Ovary (tissue), 9 donors: ENCODE data around the gene DMRT2. TPM values are rescaled to one million over a fixed set of nuclear protein-coding genes. Genes with fewer than 3 reads are reported as not detected.
A peak's percentile ranks its signal among the peaks of the same experiment; 100 is the strongest.

Source experiments
- DNase-seq, 5 donors: peaks; one replicate each; pipeline ENCODE4 v3.0.0-alpha.2; 2019 to 2020
- H3K27ac ChIP-seq, 2 donors: fragments of 200-600 bp; one replicate each; pipeline versions ENCODE4 v1.5.1 to v1.8.0; 2019 to 2022
- H3K27me3 ChIP-seq: fragments of 200-600 bp; one replicate; pipeline ENCODE4 v1.8.0; 2022
- H3K36me3 ChIP-seq: fragments of 200-600 bp; sonication (generic); one replicate; pipeline ENCODE4 v1.5.1; 2019
- H3K4me1 ChIP-seq: one replicate; pipeline ENCODE4 v1.8.1; 2013; ENCODE audit warnings: mild to moderate bottlenecking, moderate library complexity; ENCODE audit not compliant: insufficient read depth
- H3K4me3 ChIP-seq: fragments of 200-600 bp; sonication (generic); one replicate; pipeline ENCODE4 v1.5.1; 2017
- H3K9me3 ChIP-seq, 2 donors: fragments of 200-600 bp in 1 of 2; sonication (generic) in 1 of 2; one replicate each; pipeline versions ENCODE4 v1.5.1 to v1.8.1; 2013 to 2019; ENCODE audit warnings: mild to moderate bottlenecking in 1 of 2, moderate library complexity in 1 of 2
- CTCF ChIP-seq, 3 donors: fragments of 450-650 bp in 2 of 3; fragments of 200-600 bp in 1 of 3; IDR thresholded peaks; one replicate each; pipeline versions ENCODE4 v1.5.1 to v1.8.0; 2016 to 2022; ENCODE audit warnings: antibody characterized with exemption in 3 of 3, mild to moderate bottlenecking in 1 of 3
- EP300 ChIP-seq: sonication (generic); formaldehyde crosslinking; IDR thresholded peaks from one replicate; pipeline ENCODE4 v1.6.1; 2017; ENCODE audit warnings: antibody characterized with exemption
- POLR2A ChIP-seq: fragments of 450-650 bp; IDR thresholded peaks from one replicate; pipeline ENCODE4 v1.6.1; 2017; ENCODE audit warnings: antibody characterized with exemption, mild to moderate bottlenecking, moderate library complexity
- WGBS, 3 donors: extraction: QIAGEN DNeasy Blood & Tissue Kit in 1 of 3; methylation state at CpG; one replicate each; pipeline versions ENCODE4 v1.1.5 to v1.1.7; 2013 to 2017; 5-methylcytosine and 5-hydroxymethylcytosine counted together
- intact Hi-C, 4 donors: fragments of 100-400 bp; cut with DNase I; formaldehyde crosslinking; loops; one replicate each; pipeline versions ENCODE4 v1.11.0 to v1.15.1; 2022 to 2023
- polyA plus RNA-seq, 2 donors: library from polyadenylated mRNA; stranded (reverse); fragments of 200-250 nt in 1 of 2; fragments of 350-450 nt in 1 of 2; fragmentation: Illumina TruSeq in 1 of 2; extraction: RNeasy Lipid Tissue Mini Kit (QIAGEN cat#74804) in 1 of 2; gene quantifications; one replicate each; pipeline ENCODE4 v1.2.3, GENCODE V29; 2013 to 2014
- total RNA-seq, 7 donors: library from RNA; depleted of rRNA in 2 of 7; stranded (reverse); fragments of >200 nt in 2 of 7; fragmentation: NEBNext Ultra II Directional in 3 of 7; extraction: Animal tissue kit (Norgen Biotek cat#: 25700) in 3 of 7; gene quantifications; one replicate each; pipeline versions ENCODE4 v1.1.0 to v1.2.4, GENCODE V29; 2016 to 2023
- donor health status: DM: no; HTN: no; CAD: no; lungs with moderate emphysema.
- donor health status: DM: no; HTN: no; CAD: no.
- donor health status: Bipolar disorder and iron deficiency.
- donor health status: DM: yes; HTN: yes; CAD: no.
- donor health status: DM: no; HTN: no; CAD: no.
- donor health status: DM: yes; HTN: yes; CAD: no.

The DMRT2 gene
- total and polyA plus RNA-seq, 9 donors: 0.10 to 0.17 TPM; not detected in 7

GRCh38 chr9:1047591-1048230 is 2.4 kb upstream of the DMRT2 start:
- peaks cover 5% of the 10 kb centered on the region for H3K4me1 ChIP-seq

DNA sequence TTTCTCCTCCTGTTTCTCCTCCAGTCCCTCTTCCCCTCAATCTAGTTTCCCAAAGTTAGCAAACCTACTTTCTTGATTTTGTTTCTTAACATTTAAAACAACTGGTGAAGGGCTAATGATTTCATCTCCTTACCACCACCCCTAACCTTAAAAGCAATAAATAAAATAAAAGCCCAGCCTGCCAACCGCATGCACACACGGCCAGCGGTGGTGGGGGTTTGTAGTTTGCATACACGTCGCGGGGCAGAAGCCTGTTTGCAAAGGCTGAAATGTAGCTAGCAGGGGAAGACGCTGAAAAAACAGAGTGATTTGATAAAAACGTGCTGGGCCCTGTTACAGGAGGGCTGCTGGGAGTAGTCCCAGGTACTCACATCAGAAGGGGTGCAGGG is 1.9 kb upstream of the DMRT2 start:
- WGBS, 3 donors: 24 to 41% (median 24%) methylated on average over 8 of the region's 8 CpGs

More at GRCh38 chr9:1047591-1048230, 2.4 kb upstream of the DMRT2 start:
- Histone ChIP-seq H3K4me3 (peak overlapping the region; percentile 30), H3K27me3 (no peaks in the 10 kb centered on the region), H3K27ac (no peak overlapping the region), H3K9me3 (no peaks in the 10 kb centered on the region), H3K36me3 (no peaks in the 10 kb centered on the region)
- intact Hi-C loops: no loop called here
- no peak for TF ChIP-seq EP300
- WGBS, 3 donors: 3 to 8% (median 7%) methylated on average over 23 of the region's 23 CpGs
- DNase-seq: no peak

DNA sequence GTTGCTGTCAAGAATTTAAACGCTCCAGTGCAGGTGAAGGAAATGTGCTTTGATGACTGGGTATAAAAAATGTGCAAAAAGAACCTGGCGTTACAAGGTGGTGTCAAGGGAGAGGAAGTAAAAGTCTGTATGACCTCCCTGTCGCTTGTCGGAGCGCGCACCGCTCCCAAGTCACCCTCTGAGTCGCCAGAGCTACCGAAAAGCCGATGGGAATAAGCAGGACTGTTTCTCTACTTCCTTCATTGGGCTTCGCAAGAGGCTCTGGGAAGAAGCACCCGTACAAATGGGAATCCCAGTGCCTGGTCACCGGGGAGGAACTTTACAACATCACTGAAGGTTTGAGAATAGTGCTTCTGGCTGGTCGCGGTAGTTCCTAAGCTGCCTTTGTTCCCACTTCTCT is 1.3 kb upstream of the DMRT2 start:
- Histone ChIP-seq H3K27me3 (no peaks in the 10 kb centered on the region), H3K36me3 (no peaks in the 10 kb centered on the region), H3K4me3 (no peak overlapping the region), H3K9me3 (no peaks in the 10 kb centered on the region), H3K27ac (no peak overlapping the region), H3K4me1 (peaks cover 5% of the 10 kb centered on the region)
- TF ChIP-seq POLR2A (no peak), EP300 (no peak), CTCF (IDR thresholded peaks at IDR 0.05) (no peak)
- intact Hi-C loops: no loop called here
- 25 to 37% (median 27%) methylated on average over 15 of the region's 15 CpGs for WGBS, 3 donors
- no peak for DNase-seq

More for the DNA sequence above, 1.9 kb upstream of the DMRT2 start:
- intact Hi-C loops: no loop called here
- peaks cover 5% of the 10 kb centered on the region for H3K4me1 ChIP-seq
- no peak for DNase-seq
- H3K4me3 ChIP-seq: peak overlapping the region; percentile 30
- H3K27me3 ChIP-seq: no peaks in the 10 kb centered on the region
- H3K36me3 ChIP-seq: no peaks in the 10 kb centered on the region
- no peaks in the 10 kb centered on the region for H3K9me3 ChIP-seq
- TF ChIP-seq EP300 (no peak), CTCF (IDR thresholded peaks at IDR 0.05) (no peak), POLR2A (no peak)
- H3K27ac ChIP-seq: no peak overlapping the region

DNA sequence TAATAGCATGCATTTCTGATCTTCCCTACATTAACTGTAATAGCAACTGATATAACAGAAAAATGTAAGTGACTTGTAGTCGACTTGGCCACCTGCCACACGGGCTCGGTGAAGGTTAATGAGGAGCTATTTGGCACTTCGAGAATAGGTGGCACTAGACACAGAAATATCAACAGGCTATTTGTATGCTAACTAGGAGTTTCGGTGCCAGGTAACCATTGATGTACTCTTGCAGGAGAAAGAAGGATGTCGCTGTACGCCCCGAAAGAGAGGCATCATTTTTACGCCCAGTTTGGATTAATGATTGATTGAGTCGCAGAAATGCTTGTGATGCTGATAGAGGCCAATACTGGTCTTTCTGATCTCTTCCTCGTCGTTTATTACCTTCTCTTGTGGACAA is 516 bp upstream of the DMRT2 start:
- no peak for TF ChIP-seq EP300
- TF ChIP-seq CTCF (IDR thresholded peaks at IDR 0.05): no peak
- no peak for TF ChIP-seq POLR2A
- H3K4me1 ChIP-seq: peaks cover 5% of the 10 kb centered on the region
- no peak for DNase-seq
- no peak overlapping the region for H3K4me3 ChIP-seq
- intact Hi-C loops: no loop called here
- no peaks in the 10 kb centered on the region for H3K36me3 ChIP-seq
- no peaks in the 10 kb centered on the region for H3K9me3 ChIP-seq
- H3K27ac ChIP-seq: no peak overlapping the region
- no peaks in the 10 kb centered on the region for H3K27me3 ChIP-seq
- 6 to 10% (median 6%) methylated on average over 12 of the region's 12 CpGs for WGBS, 3 donors

- Histone ChIP-seq H3K36me3 (no peaks in the 10 kb centered on the region), H3K27me3 (no peaks in the 10 kb centered on the region), H3K9me3 (no peaks in the 10 kb centered on the region), H3K4me3 (no peak overlapping the region), H3K4me1 (peaks cover 3% of the 10 kb centered on the region), H3K27ac (no peak overlapping the region)
- intact Hi-C loops: no loop called here
- TF ChIP-seq EP300 (no peak), CTCF (IDR thresholded peaks at IDR 0.05) (no peak), POLR2A (no peak)
- DNase-seq: no peak
- 44 to 60% (median 54%) methylated on average over 13 of the region's 13 CpGs for WGBS, 3 donors
Measured at GRCh38 chr9:1051210-1051583, 1.0 kb downstream of the DMRT2 start.
